Measurements from ENCODE around the gene SEPTIN10. TPM values are rescaled to one million over a fixed set of nuclear protein-coding genes. Genes with fewer than 3 reads are reported as not detected.
A peak's percentile ranks its signal among the peaks of the same experiment; 100 is the strongest.

The SEPTIN10 gene
- total and polyA plus RNA-seq, 4 experiments from 2014 or later, result 2.5 to 5.7 (median 4.2) TPM

- Mint-ChIP-seq H3K9me3 (peaks cover 0 to 6% (median 0%) of the 10 kb centered on the region in 8 donors), H3K27ac (no peak overlapping the region), H3K36me3 (peaks cover 0 to 2% of the 10 kb centered on the region in 2 donors), H3K27me3 (peaks cover 14 to 32% of the 10 kb centered on the region in 2 donors), H3K4me3 (no peak overlapping the region), H3K4me1 (peaks cover 3 to 12% (median 7%) of the 10 kb centered on the region in 4 donors)
- no peak for DNase-seq
- intact Hi-C loops (cut with micrococcal nuclease), result no loop called here
- Histone ChIP-seq H3K4me3 (ENCODE audit: low read length in 2 of 2) (no peak overlapping the region), H3K9me3 (ENCODE audit: control insufficient read depth in 1 of 2, low read length in 2 of 2) (no peaks in the 10 kb centered on the region), H3K36me3 (ENCODE audit: insufficient read depth, low read length) (no peaks in the 10 kb centered on the region), H3K27ac (ENCODE audit: low read depth, low read length) (no peak overlapping the region), H3K27me3 (ENCODE audit: insufficient read depth, low read length) (peaks cover 8% of the 10 kb centered on the region), H3K4me1 (ENCODE audit: insufficient read depth, low read length) (no peaks in the 10 kb centered on the region)
- ChIA-PET POLR2A (ENCODE audit: partially characterized antibody) (no interaction called here), CTCF (ENCODE audit: partially characterized antibody) (no interaction called here)
These were observed 5.4 kb upstream of the SEPTIN10 start for GRCh38 chr2:109619032-109619615.

GRCh38 chr2:109616184-109616583 is 2.4 kb upstream of the SEPTIN10 start:
- no peaks in the 10 kb centered on the region for H3K36me3 ChIP-seq (ENCODE audit: insufficient read depth, low read length)
- H3K9me3 ChIP-seq (ENCODE audit: control insufficient read depth in 1 of 2, low read length in 2 of 2), result no peaks in the 10 kb centered on the region
- no peaks in the 10 kb centered on the region for H3K4me1 ChIP-seq (ENCODE audit: insufficient read depth, low read length)
- H3K27ac Mint-ChIP-seq, result peak overlapping the region in 1 of 7 donors; percentile 35
- DNase-seq, result no peak
- no peak overlapping the region for H3K4me3 ChIP-seq (ENCODE audit: low read length in 2 of 2)
- H3K27me3 Mint-ChIP-seq, result peaks cover 24 to 35% of the 10 kb centered on the region in 2 donors
- peaks cover 8% of the 10 kb centered on the region for H3K27me3 ChIP-seq (ENCODE audit: insufficient read depth, low read length)
- peaks cover 0 to 12% (median 7%) of the 10 kb centered on the region in 8 donors for H3K9me3 Mint-ChIP-seq
- peaks cover 0 to 2% of the 10 kb centered on the region in 2 donors for H3K36me3 Mint-ChIP-seq
- CTCF ChIA-PET (ENCODE audit: partially characterized antibody), result no interaction called here
- intact Hi-C loops (cut with micrococcal nuclease), result no loop called here
- H3K4me3 Mint-ChIP-seq, result peak overlapping the region in 6 of 8 donors; percentile 21 to 67 (median 58)
- no peak overlapping the region for H3K27ac ChIP-seq (ENCODE audit: low read depth, low read length)
- POLR2A ChIA-PET (ENCODE audit: partially characterized antibody), result no interaction called here
- H3K4me1 Mint-ChIP-seq, result peaks cover 10 to 26% (median 20%) of the 10 kb centered on the region in 4 donors

GRCh38 chr2:109615637-109616144 is 1.9 kb upstream of the SEPTIN10 start:
- ChIA-PET POLR2A (ENCODE audit: partially characterized antibody) (interaction anchor here (1.4 kb wide), 1 partner anchor 10 kb away, joined by 4 read pairs; no protein-coding TSS in a partner anchor), CTCF (ENCODE audit: partially characterized antibody) (interaction anchor here (1.3 kb wide), 1 partner anchor 69 kb away, joined by 3 read pairs; no protein-coding TSS in a partner anchor)
- H3K36me3 ChIP-seq (ENCODE audit: insufficient read depth, low read length), result no peaks in the 10 kb centered on the region
- Mint-ChIP-seq H3K27me3 (peaks cover 24 to 35% of the 10 kb centered on the region in 2 donors), H3K4me3 (peak overlapping the region; percentile 32 to 75 (median 54)), H3K27ac (peak overlapping the region in 3 of 7 donors; percentile 1 to 35 (median 17)), H3K36me3 (peaks cover 0 to 2% of the 10 kb centered on the region in 2 donors), H3K4me1 (peaks cover 10 to 26% (median 20%) of the 10 kb centered on the region in 4 donors), H3K9me3 (peaks cover 0 to 12% (median 9%) of the 10 kb centered on the region in 8 donors)
- intact Hi-C loops (cut with micrococcal nuclease), result no loop called here
- H3K4me3 ChIP-seq (ENCODE audit: low read length in 2 of 2), result no peak overlapping the region
- peaks cover 8% of the 10 kb centered on the region for H3K27me3 ChIP-seq (ENCODE audit: insufficient read depth, low read length)
- H3K9me3 ChIP-seq (ENCODE audit: control insufficient read depth in 1 of 2, low read length in 2 of 2), result no peaks in the 10 kb centered on the region
- no peaks in the 10 kb centered on the region for H3K4me1 ChIP-seq (ENCODE audit: insufficient read depth, low read length)
- H3K27ac ChIP-seq (ENCODE audit: low read depth, low read length), result no peak overlapping the region
- no peak for DNase-seq

- Histone ChIP-seq H3K4me1 (ENCODE audit: insufficient read depth, low read length) (no peaks in the 10 kb centered on the region), H3K4me3 (ENCODE audit: low read length in 2 of 2) (peak overlapping the region in 1 of 2 donors; percentile 41), H3K9me3 (ENCODE audit: control insufficient read depth in 1 of 2, low read length in 2 of 2) (no peaks in the 10 kb centered on the region), H3K27ac (ENCODE audit: low read depth, low read length) (no peak overlapping the region), H3K27me3 (ENCODE audit: insufficient read depth, low read length) (peaks cover 8% of the 10 kb centered on the region), H3K36me3 (ENCODE audit: insufficient read depth, low read length) (no peaks in the 10 kb centered on the region)
- peak overlapping the region in 5 of 8 donors; percentile 50 to 75 (median 61) for H3K4me3 Mint-ChIP-seq
- POLR2A ChIA-PET (ENCODE audit: partially characterized antibody), result interaction anchor here (1.4 kb wide), 1 partner anchor 10 kb away, joined by 4 read pairs; no protein-coding TSS in a partner anchor
- DNase-seq, result peak in 2 of 5 donors; percentile 14 to 35
- H3K36me3 Mint-ChIP-seq, result peaks cover 0 to 2% of the 10 kb centered on the region in 2 donors
- H3K9me3 Mint-ChIP-seq, result peaks cover 0 to 12% (median 9%) of the 10 kb centered on the region in 8 donors
- CTCF ChIA-PET (ENCODE audit: partially characterized antibody), result interaction anchor here (1.2 to 1.3 kb wide), 2 partner anchors 14 to 68 kb away, joined by 3 read pairs; no protein-coding TSS in a partner anchor
- peak overlapping the region in 1 of 7 donors; percentile 1 for H3K27ac Mint-ChIP-seq
- H3K4me1 Mint-ChIP-seq, result peaks cover 10 to 26% (median 20%) of the 10 kb centered on the region in 4 donors
- intact Hi-C loops (cut with micrococcal nuclease), result no loop called here
- H3K27me3 Mint-ChIP-seq, result peaks cover 24 to 35% of the 10 kb centered on the region in 2 donors
These were observed 1.2 kb upstream of the SEPTIN10 start for GRCh38 chr2:109614715-109615636.

- Histone ChIP-seq H3K4me1 (ENCODE audit: insufficient read depth, low read length) (no peaks in the 10 kb centered on the region), H3K36me3 (ENCODE audit: insufficient read depth, low read length) (no peaks in the 10 kb centered on the region), H3K4me3 (ENCODE audit: low read length in 2 of 2) (peak overlapping the region in 1 of 2 donors; percentile 41), H3K27me3 (ENCODE audit: insufficient read depth, low read length) (peaks cover 8% of the 10 kb centered on the region), H3K9me3 (ENCODE audit: control insufficient read depth in 1 of 2, low read length in 2 of 2) (no peaks in the 10 kb centered on the region), H3K27ac (ENCODE audit: low read depth, low read length) (no peak overlapping the region)
- intact Hi-C loops (cut with micrococcal nuclease), result no loop called here
- DNase-seq, result peak in 2 of 5 donors; percentile 4 to 12
- H3K27me3 Mint-ChIP-seq, result peaks cover 31 to 44% of the 10 kb centered on the region in 2 donors
- H3K4me3 Mint-ChIP-seq, result peak overlapping the region; percentile 86 to 95 (median 90)
- peaks cover 0 to 2% of the 10 kb centered on the region in 2 donors for H3K36me3 Mint-ChIP-seq
- CTCF ChIA-PET (ENCODE audit: partially characterized antibody), result no interaction called here
- H3K4me1 Mint-ChIP-seq, result peaks cover 17 to 33% (median 25%) of the 10 kb centered on the region in 4 donors
- H3K9me3 Mint-ChIP-seq, result peaks cover 0 to 12% (median 10%) of the 10 kb centered on the region in 8 donors
- POLR2A ChIA-PET (ENCODE audit: partially characterized antibody), result no interaction called here
- H3K27ac Mint-ChIP-seq, result peak overlapping the region; percentile 56 to 88 (median 79)
These were observed 465 bp downstream of the SEPTIN10 start for GRCh38 chr2:109613081-109613921.

- Mint-ChIP-seq H3K4me1 (peaks cover 17 to 33% (median 24%) of the 10 kb centered on the region in 4 donors), H3K27me3 (peaks cover 29 to 47% of the 10 kb centered on the region in 2 donors), H3K27ac (peak overlapping the region in 2 of 7 donors; percentile 29 to 58), H3K9me3 (peaks cover 0 to 12% (median 10%) of the 10 kb centered on the region in 8 donors), H3K36me3 (peaks cover 0 to 2% of the 10 kb centered on the region in 2 donors), H3K4me3 (peak overlapping the region in 2 of 8 donors; percentile 13 to 94)
- no peak for DNase-seq
- Histone ChIP-seq H3K27ac (ENCODE audit: low read depth, low read length) (no peak overlapping the region), H3K9me3 (ENCODE audit: control insufficient read depth in 1 of 2, low read length in 2 of 2) (no peaks in the 10 kb centered on the region), H3K27me3 (ENCODE audit: insufficient read depth, low read length) (peaks cover 8% of the 10 kb centered on the region), H3K36me3 (ENCODE audit: insufficient read depth, low read length) (no peaks in the 10 kb centered on the region), H3K4me1 (ENCODE audit: insufficient read depth, low read length) (no peaks in the 10 kb centered on the region), H3K4me3 (ENCODE audit: low read length in 2 of 2) (no peak overlapping the region)
- ChIA-PET POLR2A (ENCODE audit: partially characterized antibody) (no interaction called here), CTCF (ENCODE audit: partially characterized antibody) (no interaction called here)
- intact Hi-C loops (cut with micrococcal nuclease), result no loop called here
These were observed 2.2 kb downstream of the SEPTIN10 start for GRCh38 chr2:109611467-109612095.
